Upper lobe of left lung (tissue), 4 donors: ENCODE results near the gene TRAPPC3.

ENCODE experiments used
- CTCF ChIP-seq, 6 experiments: fragments of 450-650 bp in 4 of 6; fragments of 200-600 bp in 2 of 6; sonication (generic) in 2 of 6; IDR thresholded peaks; one replicate each; pipeline ENCODE4 v1.5.1; 2016 to 2019; ENCODE audit warnings: antibody characterized with exemption in 6 of 6
- EP300 ChIP-seq, 4 donors: sonication (generic); formaldehyde crosslinking; IDR thresholded peaks; one replicate each; pipeline ENCODE4 v1.5.1; 2017; ENCODE audit warnings: antibody characterized with exemption in 4 of 4, control low read depth in 2 of 4
- POLR2A ChIP-seq, 4 donors: fragments of 450-650 bp; IDR thresholded peaks; one replicate each; pipeline ENCODE4 v1.5.1; 2016 to 2017; ENCODE audit warnings: antibody characterized with exemption in 4 of 4, mild to moderate bottlenecking in 2 of 4
- POLR2AphosphoS5 ChIP-seq, 2 donors: sonication (generic); formaldehyde crosslinking; IDR thresholded peaks; one replicate each; pipeline ENCODE4 v1.5.1; 2017; ENCODE audit warnings: antibody characterized with exemption in 2 of 2

DNA sequence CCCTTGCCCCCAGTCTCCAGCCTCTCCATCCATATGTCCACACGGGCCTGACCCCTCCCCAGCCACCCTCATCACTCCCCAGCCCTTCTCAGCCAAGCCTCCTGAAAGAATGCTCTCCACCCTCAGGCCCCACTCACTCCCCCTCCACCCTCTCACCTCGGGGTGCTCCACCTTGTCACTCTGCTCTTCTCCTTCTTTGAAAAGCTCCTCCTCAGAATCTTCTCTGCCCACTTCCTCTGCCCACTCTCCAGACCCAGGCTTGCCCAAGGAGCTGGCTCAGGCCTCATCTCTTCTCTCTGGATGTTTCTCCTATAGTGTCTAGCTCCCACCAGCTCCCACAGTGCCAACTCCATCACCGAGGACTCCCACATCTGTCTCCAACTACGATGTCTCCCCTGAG lies 38.1 kb downstream of the TRAPPC3 start:
- TF ChIP-seq POLR2A (IDR thresholded peaks at IDR 0.05) (no peak), CTCF (IDR thresholded peaks at IDR 0.05) (no peak), POLR2AphosphoS5 (IDR thresholded peaks at IDR 0.05) (no peak), EP300 (IDR thresholded peaks at IDR 0.05) (no peak)
